GM12875 (cell line): ENCODE data around the gene IL17B.

Experiments used
- H3K4me3 ChIP-seq: one replicate; pipeline ENCODE4 v1.5.1; 2011; ENCODE audit warnings: low read depth, low read length, control low read depth
- CTCF ChIP-seq: IDR thresholded peaks from 2 replicates; pipeline ENCODE4 v1.5.1; 2011; ENCODE audit warnings: low read depth, mild to moderate bottlenecking, control low read depth, inconsistent platforms, low read length, moderate library complexity, borderline replicate concordance; ENCODE audit not compliant: insufficient read depth

IL17B gene

GRCh38 chr5:149408252-149409099, 29.4 kb upstream of the IL17B start:
- no peak overlapping the region for H3K4me3 ChIP-seq
- TF ChIP-seq CTCF, result no peak

- H3K4me3 ChIP-seq, result no peak overlapping the region
- no peak for TF ChIP-seq CTCF
Observed at GRCh38 chr5:149407323-149408251, 28.5 kb upstream of the IL17B start.

- H3K4me3 ChIP-seq, result no peak overlapping the region
- no peak for TF ChIP-seq CTCF
Observed at GRCh38 chr5:149406979-149407306, 27.9 kb upstream of the IL17B start.

- no peak for TF ChIP-seq CTCF
- no peak overlapping the region for H3K4me3 ChIP-seq
Observed at GRCh38 chr5:149406203-149406978, 27.3 kb upstream of the IL17B start.

- TF ChIP-seq CTCF, result no peak
- no peak overlapping the region for H3K4me3 ChIP-seq
Observed at GRCh38 chr5:149405550-149406202, 26.6 kb upstream of the IL17B start.

- TF ChIP-seq CTCF, result no peak
- H3K4me3 ChIP-seq, result no peak overlapping the region
Observed at GRCh38 chr5:149404746-149405549, 25.9 kb upstream of the IL17B start.
